Bronchial epithelial cell (primary cell): Measurements from ENCODE around the gene TGFB1I1. TPM values are rescaled to one million over a fixed set of nuclear protein-coding genes. Genes with fewer than 3 reads are reported as not detected.
"Not testable (repeated sequence)": the region's sequence is repeated elsewhere in the genome, so short reads cannot be mapped to it uniquely, and the experiment has no call there.

Experiments used
- DNase-seq: peaks from one replicate; pipeline ENCODE4 v3.0.0-alpha.2; 2010; ENCODE audit warnings: low read depth
- FAIRE-seq: peaks from 2 replicates; lab custom pipeline; 2011; peaks lifted over from hg19 to GRCh38; lab: Jason Lieb, UNC
- H3K27me3 ChIP-seq: 2 replicates; pipeline ENCODE4 v1.5.1; 2011; ENCODE audit warnings: low read length; ENCODE audit not compliant: control insufficient read depth, insufficient read depth
- H3K36me3 ChIP-seq: 2 replicates; pipeline ENCODE4 v1.5.1; 2011; ENCODE audit warnings: low read length; ENCODE audit not compliant: control insufficient read depth, insufficient read depth
- H3K4me3 ChIP-seq: 2 replicates; pipeline ENCODE4 v1.5.1; 2011; ENCODE audit warnings: mild to moderate bottlenecking, low read depth, low read length, control low read depth
- total RNA-seq: library from RNA; depleted of rRNA; stranded (reverse); fragments of >200 nt; gene quantifications from 2 replicates; pipeline ENCODE4 v1.2.1, GENCODE V29; 2014
- TF ChIP-seq, protein P1 (sequence below): IDR thresholded peaks from 2 replicates; pipeline ENCODE4 v1.5.1; 2011; ENCODE audit warnings: mild to moderate bottlenecking, moderate library complexity, low read length, control low read depth, inconsistent platforms; ENCODE audit not compliant: insufficient read depth, severe bottlenecking

The TGFB1I1 gene
- total RNA-seq, 1 donor from 2014 or later, result 1.6 TPM

DNA sequence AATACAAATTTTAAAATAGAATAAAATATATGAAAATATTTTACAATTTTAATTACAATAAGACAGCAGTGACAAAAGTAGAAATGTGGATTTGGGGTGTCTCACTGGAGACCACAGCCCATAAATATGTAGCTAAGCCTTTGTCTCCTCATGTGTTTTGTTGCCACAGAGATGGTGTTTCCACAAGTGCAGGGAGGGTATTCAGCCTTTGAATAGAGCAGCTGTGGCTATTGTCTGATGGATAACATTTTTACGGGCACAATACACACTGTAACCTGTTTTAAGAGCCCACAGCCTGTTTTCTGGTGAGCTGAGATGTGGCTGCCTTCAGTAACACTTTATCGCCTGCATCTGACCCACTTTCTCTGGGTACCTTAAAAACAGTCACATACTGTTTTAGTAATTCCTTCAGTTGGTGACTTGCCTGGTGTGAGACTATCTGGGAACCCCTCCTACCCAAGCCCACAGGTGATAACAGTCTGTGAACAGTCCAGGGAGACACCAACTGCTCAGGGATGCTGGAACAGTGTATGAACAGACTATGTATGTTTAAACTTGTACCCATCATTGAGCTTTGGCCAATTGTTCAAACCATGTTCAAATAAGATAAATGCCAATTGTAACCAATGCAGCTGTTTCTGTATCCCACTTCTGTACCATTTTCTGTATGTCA is 47.9 kb downstream of the TGFB1I1 start:
- no peak for DNase-seq
- TF ChIP-seq, protein P1, sequence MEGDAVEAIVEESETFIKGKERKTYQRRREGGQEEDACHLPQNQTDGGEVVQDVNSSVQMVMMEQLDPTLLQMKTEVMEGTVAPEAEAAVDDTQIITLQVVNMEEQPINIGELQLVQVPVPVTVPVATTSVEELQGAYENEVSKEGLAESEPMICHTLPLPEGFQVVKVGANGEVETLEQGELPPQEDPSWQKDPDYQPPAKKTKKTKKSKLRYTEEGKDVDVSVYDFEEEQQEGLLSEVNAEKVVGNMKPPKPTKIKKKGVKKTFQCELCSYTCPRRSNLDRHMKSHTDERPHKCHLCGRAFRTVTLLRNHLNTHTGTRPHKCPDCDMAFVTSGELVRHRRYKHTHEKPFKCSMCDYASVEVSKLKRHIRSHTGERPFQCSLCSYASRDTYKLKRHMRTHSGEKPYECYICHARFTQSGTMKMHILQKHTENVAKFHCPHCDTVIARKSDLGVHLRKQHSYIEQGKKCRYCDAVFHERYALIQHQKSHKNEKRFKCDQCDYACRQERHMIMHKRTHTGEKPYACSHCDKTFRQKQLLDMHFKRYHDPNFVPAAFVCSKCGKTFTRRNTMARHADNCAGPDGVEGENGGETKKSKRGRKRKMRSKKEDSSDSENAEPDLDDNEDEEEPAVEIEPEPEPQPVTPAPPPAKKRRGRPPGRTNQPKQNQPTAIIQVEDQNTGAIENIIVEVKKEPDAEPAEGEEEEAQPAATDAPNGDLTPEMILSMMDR, result no peak
- FAIRE-seq, result no peak
- H3K4me3 ChIP-seq, result no peak overlapping the region
- H3K36me3 ChIP-seq, result no peaks in the 10 kb centered on the region
- H3K27me3 ChIP-seq, result no peaks in the 10 kb centered on the region

GRCh38 chr16:31521368-31521767 is 49.4 kb downstream of the TGFB1I1 start:
- no peak for FAIRE-seq
- Histone ChIP-seq H3K4me3 (no peak overlapping the region), H3K27me3 (no peaks in the 10 kb centered on the region), H3K36me3 (no peaks in the 10 kb centered on the region)
- no peak for DNase-seq
- TF ChIP-seq, protein P1, result no peak

GRCh38 chr16:31522071-31522470 is 50.1 kb downstream of the TGFB1I1 start:
- DNase-seq, result no peak
- H3K4me3 ChIP-seq, result no peak overlapping the region
- no peaks in the 10 kb centered on the region for H3K36me3 ChIP-seq
- FAIRE-seq, result no peak
- no peaks in the 10 kb centered on the region for H3K27me3 ChIP-seq
- TF ChIP-seq, protein P1, result no peak

GRCh38 chr16:31523768-31524167 is 51.8 kb downstream of the TGFB1I1 start:
- not testable (repeated sequence) for H3K4me3 ChIP-seq, DNase-seq, H3K36me3 ChIP-seq, FAIRE-seq, H3K27me3 ChIP-seq

GRCh38 chr16:31525113-31525512 is 53.2 kb downstream of the TGFB1I1 start:
- Histone ChIP-seq H3K4me3 (no peak overlapping the region), H3K27me3 (peaks cover 3% of the 10 kb centered on the region), H3K36me3 (no peaks in the 10 kb centered on the region)
- no peak for DNase-seq
- no peak for FAIRE-seq
- TF ChIP-seq, protein P1, result no peak

Other genes with a start within 250 kb of the TGFB1I1 start
- gene ITGAM, start 212.2 kb upstream of the TGFB1I1 start, total RNA-seq, result 0.13 TPM in 1 of 2 replicates, not detected in the other
- under 0.01 TPM in 1 of 2 replicates, not detected in the other for gene ITGAX, start 117.0 kb upstream of the TGFB1I1 start, total RNA-seq
- gene ITGAD, start 78.8 kb upstream of the TGFB1I1 start, total RNA-seq, result not detected in 2 replicates
- not detected in 2 replicates for gene COX6A2, start 43.8 kb upstream of the TGFB1I1 start, total RNA-seq
- under 0.01 and 0.13 TPM in 2 replicates for gene ZNF843, start 29.4 kb upstream of the TGFB1I1 start, total RNA-seq
- 4.2 and 8.4 TPM in 2 replicates for gene ARMC5, start 12.7 kb upstream of the TGFB1I1 start, total RNA-seq
- gene SLC5A2, start 11.0 kb downstream of the TGFB1I1 start, total RNA-seq, result under 0.01 TPM in 1 of 2 replicates, not detected in the other
- gene RUSF1, start 36.2 kb downstream of the TGFB1I1 start, total RNA-seq, result 26.9 TPM in 2 replicates
- gene AHSP, start 55.7 kb downstream of the TGFB1I1 start, total RNA-seq, result not detected in 2 replicates